Spleen (tissue), 11 donors: ENCODE results near the gene ATAD5. TPM values are rescaled to one million over a fixed set of nuclear protein-coding genes. Genes with fewer than 3 reads are reported as not detected.

Experiments used
- DNase-seq: peaks from one replicate; pipeline ENCODE4 v3.0.0-alpha.2; 2020
- H3K27ac ChIP-seq, 8 donors: fragments of 200-600 bp; sonication (generic) in 7 of 8; 1 replicate in 4 of 8; 2 replicates in 4 of 8; pipeline versions ENCODE4 v1.5.0 to v1.8.0; 2016 to 2021; ENCODE audit warnings: inconsistent platforms in 4 of 8, mild to moderate bottlenecking in 4 of 8, moderate library complexity in 1 of 8
- H3K27me3 ChIP-seq, 7 donors: fragments of 200-600 bp; sonication (generic) in 6 of 7; replicated peaks in 1 of 7; 1 replicate in 4 of 7; 2 replicates in 3 of 7; pipeline versions ENCODE4 v1.5.0 to v1.8.0; 2016 to 2021; ENCODE audit warnings: inconsistent platforms in 3 of 7, mild to moderate bottlenecking in 1 of 7
- H3K36me3 ChIP-seq, 6 donors: fragments of 200-600 bp; sonication (generic) in 5 of 6; 1 replicate in 4 of 6; 2 replicates in 2 of 6; pipeline versions ENCODE4 v1.5.0 to v1.8.0; 2016 to 2021; ENCODE audit warnings: inconsistent platforms in 2 of 6
- H3K4me1 ChIP-seq, 6 donors: fragments of 200-600 bp; sonication (generic) in 5 of 6; 1 replicate in 3 of 6; 2 replicates in 3 of 6; pipeline versions ENCODE4 v1.5.0 to v1.8.0; 2016 to 2021; ENCODE audit warnings: inconsistent platforms in 3 of 6
- H3K4me3 ChIP-seq, 8 donors: fragments of 200-600 bp; sonication (generic) in 7 of 8; 1 replicate in 4 of 8; 2 replicates in 4 of 8; pipeline versions ENCODE4 v1.5.0 to v1.8.0; 2016 to 2021; ENCODE audit warnings: inconsistent platforms in 4 of 8, mild to moderate bottlenecking in 4 of 8, moderate library complexity in 2 of 8
- H3K9me3 ChIP-seq, 8 donors: fragments of 200-600 bp; sonication (generic) in 7 of 8; 1 replicate in 4 of 8; 2 replicates in 4 of 8; pipeline versions ENCODE4 v1.5.0 to v1.8.0; 2016 to 2021; ENCODE audit warnings: inconsistent platforms in 4 of 8
- CTCF ChIP-seq, 11 experiments: fragments of 200-600 bp in 7 of 11; fragments of 450-650 bp in 4 of 11; sonication (generic) in 4 of 11; IDR thresholded peaks in 8 of 11; conservative IDR thresholded peaks in 3 of 11; 1 replicate in 7 of 11; 2 replicates in 4 of 11; pipeline versions ENCODE4 v1.4.0 to v1.8.0; 2016 to 2021; ENCODE audit warnings: antibody characterized with exemption in 11 of 11, inconsistent platforms in 4 of 11, mild to moderate bottlenecking in 1 of 11
- POLR2A ChIP-seq, 3 donors: fragments of 450-650 bp; IDR thresholded peaks; one replicate each; pipeline ENCODE4 v1.5.1; 2017; ENCODE audit warnings: antibody characterized with exemption in 3 of 3, mild to moderate bottlenecking in 1 of 3
- POLR2AphosphoS5 ChIP-seq, 3 donors: sonication (generic); formaldehyde crosslinking; IDR thresholded peaks; one replicate each; pipeline ENCODE4 v1.5.1; 2017; ENCODE audit warnings: antibody characterized with exemption in 3 of 3
- WGBS, 5 donors: extraction: QIAGEN DNeasy Blood & Tissue Kit in 3 of 5; methylation state at CpG; one replicate each; pipeline versions ENCODE4 v1.1.5 to v1.1.7; 2013 to 2018; 5-methylcytosine and 5-hydroxymethylcytosine counted together
- intact Hi-C: fragments of 100-400 bp; cut with DNase I; formaldehyde crosslinking; loops from one replicate; pipeline ENCODE4 v1.15.0; 2023; ENCODE audit warnings: low total_unique reads
- polyA plus RNA-seq, 3 donors: library from polyadenylated mRNA; stranded (reverse); fragments of 200-250 nt; gene quantifications; one replicate each; pipeline ENCODE4 v1.2.1, GENCODE V29; 2013
- total RNA-seq, 7 donors: library from RNA; depleted of rRNA in 3 of 7; stranded (reverse); fragments of >200 nt in 3 of 7; fragmentation: NEBNext Ultra II Directional in 4 of 7; extraction: Animal tissue kit (Norgen Biotek cat#: 25700) in 4 of 7; gene quantifications; one replicate each; pipeline versions ENCODE4 v1.1.0 to v1.2.1, GENCODE V29; 2016 to 2021
- donor health status: healthy with polysubstance abuse.
- donor health status: DM: no; HTN: no; CAD: no; lungs with moderate emphysema.
- donor health status: DM: no; HTN: no; CAD: no.
- donor health status: Bipolar disorder and iron deficiency.
- donor health status: healthy.
- donor health status: DM: no; HTN: no; CAD: no.
- donor health status: DM: yes; HTN: yes; CAD: no.

ATAD5 gene
- total and polyA plus RNA-seq, 10 donors = 0.61 to 7.4 (median 4.0) TPM

GRCh38 chr17:30840771-30841170 lies 9.0 kb downstream of the ATAD5 start:
- DNase-seq = no peak
- Histone ChIP-seq H3K27ac (peak overlapping the region; percentile 43 to 84 (median 78)), H3K4me3 (peak overlapping the region in 2 of 8 donors; percentile 6 to 42), H3K4me1 (peaks cover 0 to 15% (median 0%) of the 10 kb centered on the region in 6 donors), H3K36me3 (peaks cover 0 to 50% (median 0%) of the 10 kb centered on the region in 6 donors), H3K27me3 (no peaks in the 10 kb centered on the region), H3K9me3 (no peaks in the 10 kb centered on the region)
- TF ChIP-seq POLR2A (IDR thresholded peaks at IDR 0.05) (no peak), POLR2AphosphoS5 (IDR thresholded peaks at IDR 0.05) (no peak), CTCF (IDR thresholded peaks at IDR 0.05 in 8 of 11, conservative IDR thresholded peaks at IDR 0.05 in 3 of 11) (no peak)
- WGBS, 5 donors = 63 to 95% (median 69%) methylated on average over 7 of the region's 7 CpGs
- intact Hi-C loops = no loop called here

GRCh38 chr17:30848021-30848420 lies 16.3 kb downstream of the ATAD5 start:
- Histone ChIP-seq H3K27ac (no peak overlapping the region), H3K9me3 (no peaks in the 10 kb centered on the region), H3K4me1 (no peaks in the 10 kb centered on the region), H3K27me3 (no peaks in the 10 kb centered on the region), H3K36me3 (peaks cover 0 to 66% (median 3%) of the 10 kb centered on the region in 6 donors), H3K4me3 (no peak overlapping the region)
- no peak for DNase-seq
- TF ChIP-seq POLR2AphosphoS5 (IDR thresholded peaks at IDR 0.05) (no peak), CTCF (IDR thresholded peaks at IDR 0.05 in 8 of 11, conservative IDR thresholded peaks at IDR 0.05 in 3 of 11) (no peak)
- WGBS, 5 donors = 89 to 98% (median 93%) methylated on average over 6 of the region's 6 CpGs
- intact Hi-C loops = no loop called here

- 91 to 97% (median 92%) methylated on average over 3 of the region's 3 CpGs for WGBS, 5 donors
- intact Hi-C loops = no loop called here
- peaks cover 0 to 75% (median 14%) of the 10 kb centered on the region in 6 donors for H3K36me3 ChIP-seq
- H3K4me1 ChIP-seq = no peaks in the 10 kb centered on the region
- H3K27ac ChIP-seq = no peak overlapping the region
- no peak for TF ChIP-seq POLR2A (IDR thresholded peaks at IDR 0.05)
- TF ChIP-seq CTCF (IDR thresholded peaks at IDR 0.05 in 8 of 11, conservative IDR thresholded peaks at IDR 0.05 in 3 of 11) = no peak
- no peak for TF ChIP-seq POLR2AphosphoS5 (IDR thresholded peaks at IDR 0.05)
- no peaks in the 10 kb centered on the region for H3K9me3 ChIP-seq
- no peak for DNase-seq
- H3K27me3 ChIP-seq = no peaks in the 10 kb centered on the region
- no peak overlapping the region for H3K4me3 ChIP-seq
Observed at GRCh38 chr17:30854146-30854545, 22.4 kb downstream of the ATAD5 start.

- 94 to 99% (median 95%) methylated on average over 9 of the region's 9 CpGs for WGBS, 5 donors
- no peaks in the 10 kb centered on the region for H3K9me3 ChIP-seq
- intact Hi-C loops = no loop called here
- no peak for TF ChIP-seq CTCF (IDR thresholded peaks at IDR 0.05 in 8 of 11, conservative IDR thresholded peaks at IDR 0.05 in 3 of 11)
- TF ChIP-seq POLR2AphosphoS5 (IDR thresholded peaks at IDR 0.05) = no peak
- no peak for TF ChIP-seq POLR2A (IDR thresholded peaks at IDR 0.05)
- no peaks in the 10 kb centered on the region for H3K27me3 ChIP-seq
- DNase-seq = no peak
- H3K4me3 ChIP-seq = no peak overlapping the region
- H3K27ac ChIP-seq = no peak overlapping the region
- peaks cover 0 to 93% (median 13%) of the 10 kb centered on the region in 6 donors for H3K36me3 ChIP-seq
- H3K4me1 ChIP-seq = no peaks in the 10 kb centered on the region
Observed at GRCh38 chr17:30858556-30859250, 26.9 kb downstream of the ATAD5 start.
